GM21528 (cell line): ENCODE data around the gene DDX49.
"Not testable (repeated sequence)": the region's sequence is repeated elsewhere in the genome, so short reads cannot be mapped to it uniquely, and the experiment has no call there.

Source experiments
- ATAC-seq: cut with Tn5 transposase; IDR thresholded peaks from one replicate; pipeline ENCODE4 v1.9.1; 2021; ENCODE audit warnings: mild to moderate bottlenecking, moderate library complexity; ENCODE audit not compliant: unreplicated experiment, low FRiP score

DDX49 gene

GRCh38 chr19:18908917-18909619, 10.4 kb upstream of the DDX49 start:
- no peak for ATAC-seq

- ATAC-seq: no peak
Measured at GRCh38 chr19:18910010-18910409, 9.5 kb upstream of the DDX49 start.

- no peak for ATAC-seq
Measured at GRCh38 chr19:18910801-18911436, 8.6 kb upstream of the DDX49 start.

- no peak for ATAC-seq
Measured at GRCh38 chr19:18912933-18913332, 6.6 kb upstream of the DDX49 start.

- ATAC-seq: no peak
Measured at GRCh38 chr19:18913466-18913865, 6.0 kb upstream of the DDX49 start.

GRCh38 chr19:18915639-18916038, 3.9 kb upstream of the DDX49 start:
- no peak for ATAC-seq

GRCh38 chr19:18917593-18917992, 1.9 kb upstream of the DDX49 start:
- not testable (repeated sequence) for ATAC-seq

GRCh38 chr19:18919900-18920214, 342 bp downstream of the DDX49 start:
- no peak for ATAC-seq

- no peak for ATAC-seq
Measured at GRCh38 chr19:18920400-18920799, 885 bp downstream of the DDX49 start.

GRCh38 chr19:18921593-18921992, 2.1 kb downstream of the DDX49 start:
- ATAC-seq: no peak

- no peak for ATAC-seq
Measured at GRCh38 chr19:18922228-18922985, 2.9 kb downstream of the DDX49 start.

- ATAC-seq: no peak
Measured at GRCh38 chr19:18924684-18925213, 5.2 kb downstream of the DDX49 start.

- ATAC-seq: no peak
Measured at GRCh38 chr19:18928018-18928805, 8.7 kb downstream of the DDX49 start.

- no peak for ATAC-seq
Measured at GRCh38 chr19:18929311-18929710, 9.8 kb downstream of the DDX49 start.

GRCh38 chr19:18931316-18932162, 12.0 kb downstream of the DDX49 start:
- ATAC-seq: no peak

GRCh38 chr19:18932216-18932841, 12.8 kb downstream of the DDX49 start:
- no peak for ATAC-seq

GRCh38 chr19:18933297-18933696, 13.8 kb downstream of the DDX49 start:
- ATAC-seq: no peak

- no peak for ATAC-seq
Measured at GRCh38 chr19:18939163-18939562, 19.6 kb downstream of the DDX49 start.
